ENCODE data around the gene PGAM1.

PGAM1 gene

GRCh38 chr10:97407211-97407951, 18.6 kb upstream of the PGAM1 start:
- H3K14ac ChIP-seq (ENCODE audit: low read length) = no peak overlapping the region
- H4K91ac ChIP-seq (ENCODE audit: low read depth, low read length, poor library complexity) = no peak overlapping the region
- peak overlapping the region; percentile 92 for H2AFZ ChIP-seq (ENCODE audit: low read length)
- no peaks in the 10 kb centered on the region for H3K36me3 ChIP-seq (replicated peaks in 1 of 2; ENCODE audit: control insufficient read depth in 2 of 2, insufficient read depth in 2 of 2, low read length in 2 of 2)
- H2BK120ac ChIP-seq (ENCODE audit: low read depth, low read length) = no peak overlapping the region
- no peak overlapping the region for H3K18ac ChIP-seq (ENCODE audit: low read length)
- H3K27me3 ChIP-seq (ENCODE audit: control insufficient read depth in 3 of 3, insufficient read depth in 3 of 3, low read depth in 1 of 3, low read length in 3 of 3) = no peaks in the 10 kb centered on the region
- H3K27ac ChIP-seq (replicated peaks; ENCODE audit: low read length) = no peak overlapping the region
- peak overlapping the region; percentile 55 for H3K4me2 ChIP-seq (ENCODE audit: insufficient read depth, low read length, poor library complexity, severe bottlenecking)
- WGBS, 2 donors (ENCODE audit: extremely low coverage in 2 of 2, insufficient read length in 2 of 2, insufficient replicate concordance in 1 of 2) = no CpG with 5 or more reads among the region's 10 CpGs
- no peaks in the 10 kb centered on the region for H3K79me1 ChIP-seq (ENCODE audit: low read depth, low read length)
- no peak overlapping the region for H3K4ac ChIP-seq (ENCODE audit: low read length)
- no peak overlapping the region for H2BK15ac ChIP-seq (ENCODE audit: low read length)
- no peak overlapping the region for H3K23ac ChIP-seq (ENCODE audit: low read depth, low read length, poor library complexity)
- H2AK5ac ChIP-seq (ENCODE audit: low read depth, low read length) = no peak overlapping the region
- H3K4me3 ChIP-seq (ENCODE audit: low read length in 2 of 2) = peak overlapping the region; percentile 30 to 32
- no peak overlapping the region for H3K9ac ChIP-seq (ENCODE audit: low read depth, low read length, poor library complexity)
- H3K4me1 ChIP-seq (ENCODE audit: control insufficient read depth in 2 of 2, insufficient read depth in 1 of 2, low read depth in 1 of 2, low read length in 2 of 2) = peaks cover 0 to 3% of the 10 kb centered on the region in 2 donors
- no peak overlapping the region for H2BK5ac ChIP-seq (ENCODE audit: low read length)
- no peaks in the 10 kb centered on the region for H3K9me3 ChIP-seq (replicated peaks in 1 of 2; ENCODE audit: control insufficient read depth in 2 of 2, insufficient read depth in 1 of 2, low read depth in 1 of 2, low read length in 2 of 2)
- H2BK12ac ChIP-seq (ENCODE audit: low read length) = no peak overlapping the region
- peak; percentile 62 for DNase-seq (ENCODE audit: low spot score)
- no peak overlapping the region for H4K8ac ChIP-seq (ENCODE audit: low read depth, low read length)

GRCh38 chr10:97407952-97408248, 18.1 kb upstream of the PGAM1 start:
- no peak overlapping the region for H3K27ac ChIP-seq (replicated peaks; ENCODE audit: low read length)
- no peaks in the 10 kb centered on the region for H3K36me3 ChIP-seq (replicated peaks in 1 of 2; ENCODE audit: control insufficient read depth in 2 of 2, insufficient read depth in 2 of 2, low read length in 2 of 2)
- no peak overlapping the region for H3K4me3 ChIP-seq (ENCODE audit: low read length in 2 of 2)
- no peak for DNase-seq (ENCODE audit: low spot score)
- H2BK5ac ChIP-seq (ENCODE audit: low read length) = no peak overlapping the region
- H2AFZ ChIP-seq (ENCODE audit: low read length) = no peak overlapping the region
- no peak overlapping the region for H4K8ac ChIP-seq (ENCODE audit: low read depth, low read length)
- no peak overlapping the region for H3K9ac ChIP-seq (ENCODE audit: low read depth, low read length, poor library complexity)
- no peaks in the 10 kb centered on the region for H3K9me3 ChIP-seq (replicated peaks in 1 of 2; ENCODE audit: control insufficient read depth in 2 of 2, insufficient read depth in 1 of 2, low read depth in 1 of 2, low read length in 2 of 2)
- peaks cover 0 to 6% of the 10 kb centered on the region in 2 donors for H3K4me1 ChIP-seq (ENCODE audit: control insufficient read depth in 2 of 2, insufficient read depth in 1 of 2, low read depth in 1 of 2, low read length in 2 of 2)
- H2BK120ac ChIP-seq (ENCODE audit: low read depth, low read length) = no peak overlapping the region
- H3K4ac ChIP-seq (ENCODE audit: low read length) = no peak overlapping the region
- H3K27me3 ChIP-seq (ENCODE audit: control insufficient read depth in 3 of 3, insufficient read depth in 3 of 3, low read depth in 1 of 3, low read length in 3 of 3) = no peaks in the 10 kb centered on the region
- H2BK12ac ChIP-seq (ENCODE audit: low read length) = no peak overlapping the region
- WGBS, 2 donors (ENCODE audit: extremely low coverage in 2 of 2, insufficient read length in 2 of 2, insufficient replicate concordance in 1 of 2) = no CpG with 5 or more reads among the region's 2 CpGs
- H3K4me2 ChIP-seq (ENCODE audit: insufficient read depth, low read length, poor library complexity, severe bottlenecking) = no peak overlapping the region
- H2BK15ac ChIP-seq (ENCODE audit: low read length) = no peak overlapping the region
- no peak overlapping the region for H3K23ac ChIP-seq (ENCODE audit: low read depth, low read length, poor library complexity)
- no peak overlapping the region for H2AK5ac ChIP-seq (ENCODE audit: low read depth, low read length)
- no peaks in the 10 kb centered on the region for H3K79me1 ChIP-seq (ENCODE audit: low read depth, low read length)
- no peak overlapping the region for H4K91ac ChIP-seq (ENCODE audit: low read depth, low read length, poor library complexity)
- H3K14ac ChIP-seq (ENCODE audit: low read length) = no peak overlapping the region
- no peak overlapping the region for H3K18ac ChIP-seq (ENCODE audit: low read length)

GRCh38 chr10:97408496-97408992, 17.4 kb upstream of the PGAM1 start:
- H2BK12ac ChIP-seq (ENCODE audit: low read length) = no peak overlapping the region
- H3K4me2 ChIP-seq (ENCODE audit: insufficient read depth, low read length, poor library complexity, severe bottlenecking) = no peak overlapping the region
- no peaks in the 10 kb centered on the region for H3K36me3 ChIP-seq (replicated peaks in 1 of 2; ENCODE audit: control insufficient read depth in 2 of 2, insufficient read depth in 2 of 2, low read length in 2 of 2)
- H3K23ac ChIP-seq (ENCODE audit: low read depth, low read length, poor library complexity) = no peak overlapping the region
- H3K4me3 ChIP-seq (ENCODE audit: low read length in 2 of 2) = no peak overlapping the region
- H3K9me3 ChIP-seq (replicated peaks in 1 of 2; ENCODE audit: control insufficient read depth in 2 of 2, insufficient read depth in 1 of 2, low read depth in 1 of 2, low read length in 2 of 2) = no peaks in the 10 kb centered on the region
- no peaks in the 10 kb centered on the region for H3K27me3 ChIP-seq (ENCODE audit: control insufficient read depth in 3 of 3, insufficient read depth in 3 of 3, low read depth in 1 of 3, low read length in 3 of 3)
- no peak overlapping the region for H3K4ac ChIP-seq (ENCODE audit: low read length)
- H3K14ac ChIP-seq (ENCODE audit: low read length) = no peak overlapping the region
- H2BK120ac ChIP-seq (ENCODE audit: low read depth, low read length) = no peak overlapping the region
- peaks cover under 1 to 6% of the 10 kb centered on the region in 2 donors for H3K4me1 ChIP-seq (ENCODE audit: control insufficient read depth in 2 of 2, insufficient read depth in 1 of 2, low read depth in 1 of 2, low read length in 2 of 2)
- H4K91ac ChIP-seq (ENCODE audit: low read depth, low read length, poor library complexity) = no peak overlapping the region
- no CpG with 5 or more reads among the region's 10 CpGs for WGBS, 2 donors (ENCODE audit: extremely low coverage in 2 of 2, insufficient read length in 2 of 2, insufficient replicate concordance in 1 of 2)
- no peak overlapping the region for H2BK5ac ChIP-seq (ENCODE audit: low read length)
- H3K9ac ChIP-seq (ENCODE audit: low read depth, low read length, poor library complexity) = no peak overlapping the region
- H3K79me1 ChIP-seq (ENCODE audit: low read depth, low read length) = no peaks in the 10 kb centered on the region
- no peak overlapping the region for H2AK5ac ChIP-seq (ENCODE audit: low read depth, low read length)
- no peak overlapping the region for H2BK15ac ChIP-seq (ENCODE audit: low read length)
- no peak overlapping the region for H4K8ac ChIP-seq (ENCODE audit: low read depth, low read length)
- no peak for DNase-seq (ENCODE audit: low spot score)
- no peak overlapping the region for H2AFZ ChIP-seq (ENCODE audit: low read length)
- no peak overlapping the region for H3K27ac ChIP-seq (replicated peaks; ENCODE audit: low read length)
- H3K18ac ChIP-seq (ENCODE audit: low read length) = no peak overlapping the region

- no peak overlapping the region for H4K91ac ChIP-seq (ENCODE audit: low read depth, low read length, poor library complexity)
- WGBS, 2 donors (ENCODE audit: extremely low coverage in 2 of 2, insufficient read length in 2 of 2, insufficient replicate concordance in 1 of 2) = no CpG with 5 or more reads among the region's 4 CpGs
- DNase-seq (ENCODE audit: low spot score) = no peak
Observed at GRCh38 chr10:97411406-97411805, 14.6 kb upstream of the PGAM1 start.

More at GRCh38 chr10:97411406-97411805, 14.6 kb upstream of the PGAM1 start:
- no peak overlapping the region for H2BK15ac ChIP-seq (ENCODE audit: low read length)
- H3K18ac ChIP-seq (ENCODE audit: low read length) = no peak overlapping the region
- H3K9ac ChIP-seq (ENCODE audit: low read depth, low read length, poor library complexity) = no peak overlapping the region
- H3K4me1 ChIP-seq (ENCODE audit: control insufficient read depth in 2 of 2, insufficient read depth in 1 of 2, low read depth in 1 of 2, low read length in 2 of 2) = peaks cover 6 to 7% of the 10 kb centered on the region in 2 donors
- no peak overlapping the region for H2AK5ac ChIP-seq (ENCODE audit: low read depth, low read length)
- no peaks in the 10 kb centered on the region for H3K36me3 ChIP-seq (replicated peaks in 1 of 2; ENCODE audit: control insufficient read depth in 2 of 2, insufficient read depth in 2 of 2, low read length in 2 of 2)
- no peak overlapping the region for H3K23ac ChIP-seq (ENCODE audit: low read depth, low read length, poor library complexity)
- H3K79me1 ChIP-seq (ENCODE audit: low read depth, low read length) = no peaks in the 10 kb centered on the region
- no peak overlapping the region for H2BK5ac ChIP-seq (ENCODE audit: low read length)
- no peak overlapping the region for H4K8ac ChIP-seq (ENCODE audit: low read depth, low read length)
- no peak overlapping the region for H3K4me3 ChIP-seq (ENCODE audit: low read length in 2 of 2)
- H2BK12ac ChIP-seq (ENCODE audit: low read length) = no peak overlapping the region
- no peak overlapping the region for H3K4ac ChIP-seq (ENCODE audit: low read length)
- H3K27ac ChIP-seq (replicated peaks; ENCODE audit: low read length) = no peak overlapping the region
- no peak overlapping the region for H2AFZ ChIP-seq (ENCODE audit: low read length)
- no peak overlapping the region for H3K14ac ChIP-seq (ENCODE audit: low read length)
- H3K9me3 ChIP-seq (replicated peaks in 1 of 2; ENCODE audit: control insufficient read depth in 2 of 2, insufficient read depth in 1 of 2, low read depth in 1 of 2, low read length in 2 of 2) = no peaks in the 10 kb centered on the region
- no peak overlapping the region for H3K4me2 ChIP-seq (ENCODE audit: insufficient read depth, low read length, poor library complexity, severe bottlenecking)
- H2BK120ac ChIP-seq (ENCODE audit: low read depth, low read length) = no peak overlapping the region
- no peaks in the 10 kb centered on the region for H3K27me3 ChIP-seq (ENCODE audit: control insufficient read depth in 3 of 3, insufficient read depth in 3 of 3, low read depth in 1 of 3, low read length in 3 of 3)

Data from neuronal stem cell (in vitro differentiated cells).